ENCODE data around the gene MEIS2. TPM values are rescaled to one million over a fixed set of nuclear protein-coding genes. Genes with fewer than 3 reads are reported as not detected.

The MEIS2 gene
- total RNA-seq, 1 experiment from 2014 or later = 4.2 TPM

GRCh38 chr15:37108381-37109167 lies 8.2 kb upstream of the MEIS2 start:
- Histone ChIP-seq H3K27me3 (replicated peaks) (peaks cover 36% of the 10 kb centered on the region), H3K9me3 (replicated peaks) (no peaks in the 10 kb centered on the region)
- DNase-seq (ENCODE audit: low read depth in 1 of 2, low spot score in 2 of 2) = no peak

GRCh38 chr15:37107744-37108380 lies 7.5 kb upstream of the MEIS2 start:
- no peaks in the 10 kb centered on the region for H3K9me3 ChIP-seq (replicated peaks)
- no peak for DNase-seq (ENCODE audit: low read depth in 1 of 2, low spot score in 2 of 2)
- H3K27me3 ChIP-seq (replicated peaks) = peaks cover 38% of the 10 kb centered on the region
- no peak overlapping the region for H3K27ac ChIP-seq
- no peaks in the 10 kb centered on the region for H3K36me3 ChIP-seq
- peaks cover 7% of the 10 kb centered on the region for H3K4me1 ChIP-seq (replicated peaks)
- H3K4me3 ChIP-seq = no peak overlapping the region

More at GRCh38 chr15:37108381-37109167, 8.2 kb upstream of the MEIS2 start:
- Histone ChIP-seq H3K36me3 (no peaks in the 10 kb centered on the region), H3K27ac (no peak overlapping the region), H3K4me1 (replicated peaks) (peaks cover 7% of the 10 kb centered on the region), H3K4me3 (no peak overlapping the region)

GRCh38 chr15:37107071-37107743 lies 6.9 kb upstream of the MEIS2 start:
- no peak for DNase-seq (ENCODE audit: low read depth in 1 of 2, low spot score in 2 of 2)
- Histone ChIP-seq H3K27me3 (replicated peaks) (peaks cover 34% of the 10 kb centered on the region), H3K9me3 (replicated peaks) (no peaks in the 10 kb centered on the region), H3K27ac (no peak overlapping the region), H3K4me1 (replicated peaks) (peaks cover 7% of the 10 kb centered on the region), H3K36me3 (no peaks in the 10 kb centered on the region), H3K4me3 (no peak overlapping the region)

- Histone ChIP-seq H3K36me3 (no peaks in the 10 kb centered on the region), H3K9me3 (replicated peaks) (no peaks in the 10 kb centered on the region), H3K4me3 (no peak overlapping the region), H3K27me3 (replicated peaks) (peaks cover 27% of the 10 kb centered on the region), H3K27ac (no peak overlapping the region), H3K4me1 (replicated peaks) (peaks cover 7% of the 10 kb centered on the region)
- no peak for DNase-seq (ENCODE audit: low read depth in 1 of 2, low spot score in 2 of 2)
Measured at GRCh38 chr15:37106490-37107001, 6.2 kb upstream of the MEIS2 start.

- Histone ChIP-seq H3K4me1 (replicated peaks) (peaks cover 6% of the 10 kb centered on the region), H3K4me3 (no peak overlapping the region), H3K27me3 (replicated peaks) (peaks cover 22% of the 10 kb centered on the region), H3K9me3 (replicated peaks) (no peaks in the 10 kb centered on the region), H3K36me3 (no peaks in the 10 kb centered on the region), H3K27ac (no peak overlapping the region)
- DNase-seq (ENCODE audit: low read depth in 1 of 2, low spot score in 2 of 2) = no peak
Measured at GRCh38 chr15:37105889-37106288, 5.5 kb upstream of the MEIS2 start.

GRCh38 chr15:37105029-37105428 lies 4.7 kb upstream of the MEIS2 start:
- Histone ChIP-seq H3K4me3 (no peak overlapping the region), H3K4me1 (replicated peaks) (no peaks in the 10 kb centered on the region), H3K27me3 (replicated peaks) (peaks cover 14% of the 10 kb centered on the region), H3K36me3 (no peaks in the 10 kb centered on the region), H3K9me3 (replicated peaks) (no peaks in the 10 kb centered on the region), H3K27ac (no peak overlapping the region)
- DNase-seq (ENCODE audit: low read depth in 1 of 2, low spot score in 2 of 2) = no peak

GRCh38 chr15:37104424-37104981 lies 4.2 kb upstream of the MEIS2 start:
- no peak overlapping the region for H3K4me3 ChIP-seq
- H3K36me3 ChIP-seq = no peaks in the 10 kb centered on the region
- H3K4me1 ChIP-seq (replicated peaks) = no peaks in the 10 kb centered on the region
- peaks cover 9% of the 10 kb centered on the region for H3K27me3 ChIP-seq (replicated peaks)
- H3K9me3 ChIP-seq (replicated peaks) = no peaks in the 10 kb centered on the region
- H3K27ac ChIP-seq = no peak overlapping the region
- DNase-seq (ENCODE audit: low read depth in 1 of 2, low spot score in 2 of 2) = no peak

- H3K36me3 ChIP-seq = no peaks in the 10 kb centered on the region
- DNase-seq (ENCODE audit: low read depth in 1 of 2, low spot score in 2 of 2) = no peak
- H3K27me3 ChIP-seq (replicated peaks) = peaks cover 9% of the 10 kb centered on the region
- H3K9me3 ChIP-seq (replicated peaks) = no peaks in the 10 kb centered on the region
- no peaks in the 10 kb centered on the region for H3K4me1 ChIP-seq (replicated peaks)
- no peak overlapping the region for H3K4me3 ChIP-seq
- no peak overlapping the region for H3K27ac ChIP-seq
Measured at GRCh38 chr15:37103475-37104423, 3.4 kb upstream of the MEIS2 start.

- peaks cover 9% of the 10 kb centered on the region for H3K27me3 ChIP-seq (replicated peaks)
- H3K9me3 ChIP-seq (replicated peaks) = no peaks in the 10 kb centered on the region
- H3K36me3 ChIP-seq = no peaks in the 10 kb centered on the region
- no peak overlapping the region for H3K27ac ChIP-seq
- no peaks in the 10 kb centered on the region for H3K4me1 ChIP-seq (replicated peaks)
- H3K4me3 ChIP-seq = peak overlapping the region; percentile 81
- no peak for DNase-seq (ENCODE audit: low read depth in 1 of 2, low spot score in 2 of 2)
Measured at GRCh38 chr15:37103163-37103435, 2.8 kb upstream of the MEIS2 start.

GRCh38 chr15:37102305-37103162 lies 2.2 kb upstream of the MEIS2 start:
- no peak overlapping the region for H3K27ac ChIP-seq
- H3K36me3 ChIP-seq = no peaks in the 10 kb centered on the region
- peak overlapping the region; percentile 81 for H3K4me3 ChIP-seq
- DNase-seq (ENCODE audit: low read depth in 1 of 2, low spot score in 2 of 2) = peak in 1 of 2 experiments; percentile 40
- peaks cover 5% of the 10 kb centered on the region for H3K4me1 ChIP-seq (replicated peaks)
- no peaks in the 10 kb centered on the region for H3K9me3 ChIP-seq (replicated peaks)
- peaks cover 9% of the 10 kb centered on the region for H3K27me3 ChIP-seq (replicated peaks)

GRCh38 chr15:37101980-37102304 lies 1.6 kb upstream of the MEIS2 start:
- Histone ChIP-seq H3K4me1 (replicated peaks) (peaks cover 11% of the 10 kb centered on the region), H3K4me3 (peak overlapping the region; percentile 81), H3K27me3 (replicated peaks) (peaks cover 9% of the 10 kb centered on the region), H3K27ac (no peak overlapping the region), H3K36me3 (no peaks in the 10 kb centered on the region), H3K9me3 (replicated peaks) (no peaks in the 10 kb centered on the region)
- DNase-seq (ENCODE audit: low read depth in 1 of 2, low spot score in 2 of 2) = no peak

- peak overlapping the region; percentile 46 for H3K27ac ChIP-seq
- H3K36me3 ChIP-seq = no peaks in the 10 kb centered on the region
- H3K4me3 ChIP-seq = peak overlapping the region; percentile 81
- no peaks in the 10 kb centered on the region for H3K9me3 ChIP-seq (replicated peaks)
- H3K4me1 ChIP-seq (replicated peaks) = peaks cover 12% of the 10 kb centered on the region
- DNase-seq (ENCODE audit: low read depth in 1 of 2, low spot score in 2 of 2) = peak; percentile 49 to 83
- H3K27me3 ChIP-seq (replicated peaks) = peaks cover 9% of the 10 kb centered on the region
Measured at GRCh38 chr15:37100966-37101215, 542 bp upstream of the MEIS2 start.
